ENCODE results near the gene CCDC9B.

Gene CCDC9B

DNA sequence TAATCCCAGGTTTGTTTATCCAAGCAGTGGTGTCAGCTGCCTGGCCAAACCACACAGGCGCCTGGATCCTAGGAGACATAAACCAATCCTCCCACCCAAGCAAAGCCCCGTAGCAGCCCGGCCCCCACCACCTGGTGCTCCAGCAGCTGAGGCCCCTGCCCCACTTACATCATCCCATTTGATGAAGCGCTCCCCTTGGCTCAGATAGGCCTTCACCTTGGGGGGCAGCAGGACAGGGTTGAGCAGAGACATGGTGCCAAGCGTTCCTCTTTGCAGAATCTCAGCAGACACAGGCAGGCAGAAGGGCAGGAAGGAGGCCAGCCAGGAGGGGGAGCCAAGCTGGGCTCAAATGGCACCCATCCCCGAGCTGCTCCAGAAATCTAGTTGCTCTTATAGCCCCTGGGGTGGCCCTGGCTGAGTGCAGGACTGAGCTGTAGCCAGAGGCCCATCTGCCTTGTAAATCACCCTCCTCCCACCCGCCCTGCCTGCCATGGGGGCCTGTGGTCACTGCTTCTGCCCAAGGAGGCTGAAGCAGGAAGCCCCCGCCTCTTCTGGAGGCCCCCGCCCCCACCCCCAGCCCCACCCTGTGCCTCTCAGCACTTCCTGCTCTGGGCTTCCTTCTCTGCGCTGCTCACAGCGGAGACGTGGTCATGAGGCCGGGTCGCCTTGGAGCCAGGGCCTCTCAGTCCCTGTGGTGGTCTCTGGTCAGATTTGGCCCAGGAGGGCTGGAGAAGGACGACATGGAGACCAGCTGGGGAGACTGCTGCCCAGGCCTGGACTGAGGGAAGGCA lies 33.1 kb downstream of the CCDC9B start, which contains the start of gene PLCB2:
Gene PLCB2, minus strand, starts transcription at position 515 of the 791 bp plus-strand sequence. Its CDS starts 263 bp downstream, at position 252.
- DNase-seq = no peak

DNA sequence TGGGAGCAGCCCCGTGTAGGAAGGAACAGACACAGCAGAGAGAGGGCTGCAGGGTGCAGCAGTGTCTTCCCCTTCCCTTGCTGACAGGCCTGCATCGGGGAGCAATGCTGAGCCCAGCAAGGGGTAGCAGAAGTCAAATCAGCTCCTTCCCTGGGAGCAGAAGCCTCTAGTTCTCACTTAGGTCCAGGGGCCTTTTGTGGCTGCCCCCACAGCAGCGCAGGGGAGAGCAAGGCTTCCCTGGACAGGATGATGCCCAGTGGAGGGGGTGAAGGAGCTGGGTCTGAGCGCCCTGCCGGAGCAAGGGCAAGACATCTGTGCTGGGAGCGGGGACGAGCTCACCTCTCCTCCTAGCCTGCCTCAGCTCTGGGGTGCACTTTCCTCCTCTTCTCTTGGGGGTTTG lies 33.8 kb downstream of the CCDC9B start:
- no peak for DNase-seq

DNA sequence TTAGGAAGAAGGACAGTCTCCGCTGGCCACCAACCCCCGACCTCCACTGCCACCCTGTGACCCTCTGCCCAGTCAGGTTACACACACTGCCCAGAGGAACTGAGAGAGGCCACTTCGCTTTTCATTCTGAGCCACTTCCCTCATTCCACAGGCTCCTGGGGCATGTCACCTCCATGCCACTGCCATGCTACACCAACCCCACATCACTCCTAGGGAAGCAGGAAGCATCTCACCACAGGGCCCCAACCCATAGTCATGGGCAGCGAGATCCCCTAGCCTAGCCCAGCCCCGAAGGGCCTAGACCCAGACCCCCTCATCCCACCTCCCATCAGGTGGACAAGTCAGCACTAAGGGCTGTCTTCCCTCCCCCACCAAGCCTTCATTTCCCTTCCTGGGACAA lies 34.4 kb downstream of the CCDC9B start:
- DNase-seq = no peak

DNA sequence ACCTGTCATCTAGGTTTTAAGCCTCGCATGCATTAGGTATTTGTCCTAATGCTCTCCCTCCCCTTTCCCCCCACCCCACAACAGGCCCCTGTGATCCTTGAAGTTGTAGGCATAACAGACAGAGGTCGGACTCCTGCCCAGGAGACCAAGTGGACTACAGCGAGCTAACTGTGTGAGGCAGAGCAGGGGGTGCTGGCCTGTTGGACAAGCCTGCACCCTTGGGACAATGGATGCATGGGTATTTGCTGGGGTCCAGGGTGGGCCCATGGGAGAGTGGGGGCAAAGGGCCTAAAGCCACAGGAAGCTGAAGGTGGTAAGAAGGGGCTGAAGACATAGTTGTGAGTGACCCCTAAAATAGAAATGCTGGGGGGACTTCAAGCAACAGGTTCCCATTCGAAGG lies 35.5 kb downstream of the CCDC9B start:
- DNase-seq = no peak

DNA sequence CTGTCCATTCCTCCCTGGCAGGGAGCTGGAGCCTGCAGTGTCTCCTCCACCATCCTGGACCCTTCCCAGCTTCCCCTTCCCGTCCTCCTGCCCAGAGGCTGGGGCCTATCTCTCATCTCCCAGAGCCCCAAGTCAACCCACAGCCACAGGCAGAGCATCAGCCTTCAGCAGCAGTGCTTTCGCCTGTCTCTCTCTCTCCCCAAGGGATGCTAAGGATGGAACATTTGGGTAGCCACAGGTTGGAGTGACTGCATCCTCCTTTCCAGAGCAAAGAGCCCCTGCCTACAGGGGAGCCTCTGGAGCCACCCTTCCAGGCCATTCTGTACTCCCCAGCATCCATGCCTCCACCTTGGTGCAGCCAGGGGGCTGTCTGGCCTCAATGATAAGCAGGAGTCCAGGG lies 37.2 kb downstream of the CCDC9B start:
- DNase-seq = no peak

DNA sequence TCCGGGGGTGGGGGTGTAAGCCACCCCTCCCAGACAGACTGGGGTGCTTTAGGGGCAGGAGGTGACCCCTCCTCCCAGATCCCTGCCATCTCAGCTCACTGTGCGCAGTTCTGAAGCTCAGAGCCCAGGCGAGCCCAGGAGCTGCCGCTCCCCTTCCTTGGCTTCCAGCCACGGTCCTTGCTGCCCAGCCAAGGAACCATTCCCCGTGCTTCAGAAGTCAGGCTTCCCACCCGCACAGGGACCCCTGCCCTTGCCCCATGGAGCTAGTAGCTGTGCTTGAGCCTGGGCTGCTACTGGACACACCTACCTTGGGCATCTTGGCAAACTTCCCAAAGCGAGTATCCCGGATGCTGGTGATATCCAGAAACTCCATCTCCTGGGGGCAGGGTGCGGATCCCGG lies 37.8 kb downstream of the CCDC9B start:
- DNase-seq = no peak

DNA sequence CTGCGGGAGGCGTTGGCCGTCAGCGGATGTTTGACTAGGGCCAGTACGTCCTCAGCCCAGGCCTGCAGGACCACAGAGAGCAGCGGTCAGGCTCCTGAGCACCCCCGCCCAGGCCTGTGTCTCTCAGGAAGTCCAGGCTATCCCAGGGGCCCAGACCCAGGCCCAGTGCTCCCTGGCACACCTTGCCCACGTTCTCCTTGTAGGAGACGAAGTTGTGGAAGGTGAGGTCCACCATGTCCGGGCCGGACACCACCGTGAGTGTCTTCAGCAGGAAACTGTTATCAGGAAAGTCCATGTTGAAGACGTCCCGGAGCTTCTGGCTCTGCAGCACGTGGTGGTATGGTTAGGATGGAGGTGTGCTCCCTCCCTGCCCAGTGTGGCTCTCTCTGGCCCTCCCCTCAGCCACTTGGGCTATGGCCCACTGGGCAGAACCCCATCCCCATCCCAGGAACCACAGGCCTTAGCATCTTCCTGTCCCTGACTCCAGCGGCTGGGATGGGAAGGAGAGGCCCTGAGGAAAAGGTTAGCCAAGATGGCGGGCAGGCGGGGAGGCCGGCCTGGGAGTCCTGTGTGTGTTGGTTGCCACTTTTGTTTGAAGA lies 38.4 kb downstream of the CCDC9B start:
- DNase-seq = no peak

DNA sequence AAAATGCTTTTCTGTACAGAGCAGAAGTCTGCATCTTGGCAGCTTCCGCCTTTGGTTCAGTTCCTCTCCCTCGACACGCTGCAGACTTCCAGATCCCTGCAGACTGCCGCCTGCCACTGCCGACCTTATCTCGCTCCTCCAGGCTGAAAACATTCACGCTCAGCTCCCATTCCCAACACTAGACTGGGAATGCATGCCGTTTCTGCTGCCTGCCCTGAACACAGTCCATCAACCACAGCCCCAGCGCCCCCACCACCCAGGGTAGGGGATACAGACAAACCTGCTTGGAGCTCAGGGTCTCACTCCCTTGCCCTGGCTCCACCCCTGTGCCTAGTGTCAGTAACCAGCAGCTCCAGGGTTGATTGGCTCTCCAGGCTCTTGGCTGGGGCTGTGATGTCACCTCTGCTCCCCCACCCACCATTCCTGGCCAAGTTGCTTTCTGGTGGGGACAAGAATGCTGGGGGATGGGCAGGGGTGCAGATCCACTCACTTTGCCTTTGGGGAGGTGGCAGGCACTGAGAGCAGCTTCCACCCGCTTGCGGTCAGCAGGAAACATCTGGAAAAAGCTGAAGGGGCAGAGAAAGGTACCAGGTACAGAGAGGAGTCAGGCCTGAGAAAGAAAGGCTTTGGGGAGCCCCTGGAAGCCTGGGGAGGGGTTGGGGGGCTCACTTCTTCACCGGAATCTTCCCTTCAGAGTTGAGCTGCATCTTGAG lies 39.1 kb downstream of the CCDC9B start:
- no peak for DNase-seq

DNA sequence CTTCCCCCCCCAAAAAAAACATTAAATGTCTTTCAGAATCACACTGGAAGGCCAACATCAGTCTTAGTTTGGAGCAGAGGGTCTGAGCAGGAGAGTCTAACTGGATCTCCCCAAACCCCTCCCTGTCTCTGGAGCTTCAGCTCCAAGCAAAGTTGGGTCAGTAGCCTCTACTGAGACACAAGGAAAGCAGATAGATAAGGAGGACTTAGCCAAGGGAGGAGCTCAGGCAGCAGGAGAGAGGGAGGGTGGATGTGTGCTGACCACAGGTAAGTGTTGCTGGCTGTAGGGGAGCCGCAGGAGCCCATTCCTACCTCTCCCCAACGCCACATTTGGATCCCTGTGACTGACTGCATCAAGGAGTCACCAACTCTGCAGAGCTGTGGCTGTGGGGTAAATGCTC lies 40.0 kb downstream of the CCDC9B start:
- DNase-seq = no peak

DNA sequence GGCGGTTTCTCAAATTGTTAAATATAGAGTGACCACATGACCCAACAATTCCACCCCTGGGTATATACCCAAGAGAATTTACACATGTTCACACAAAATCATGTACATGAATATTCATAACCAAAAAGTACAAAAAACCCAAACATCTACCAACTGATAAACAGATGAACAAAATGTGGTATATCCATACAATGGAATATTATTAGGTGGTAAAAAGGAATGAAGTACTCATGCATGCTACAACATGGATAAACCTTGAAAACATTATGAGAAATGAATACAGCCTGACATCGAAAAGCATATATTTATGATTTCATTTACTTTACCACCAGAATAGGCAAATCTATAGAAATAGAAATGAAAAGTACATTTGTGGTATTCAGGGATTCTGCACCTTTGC lies 40.4 kb downstream of the CCDC9B start:
- no peak for DNase-seq

DNA sequence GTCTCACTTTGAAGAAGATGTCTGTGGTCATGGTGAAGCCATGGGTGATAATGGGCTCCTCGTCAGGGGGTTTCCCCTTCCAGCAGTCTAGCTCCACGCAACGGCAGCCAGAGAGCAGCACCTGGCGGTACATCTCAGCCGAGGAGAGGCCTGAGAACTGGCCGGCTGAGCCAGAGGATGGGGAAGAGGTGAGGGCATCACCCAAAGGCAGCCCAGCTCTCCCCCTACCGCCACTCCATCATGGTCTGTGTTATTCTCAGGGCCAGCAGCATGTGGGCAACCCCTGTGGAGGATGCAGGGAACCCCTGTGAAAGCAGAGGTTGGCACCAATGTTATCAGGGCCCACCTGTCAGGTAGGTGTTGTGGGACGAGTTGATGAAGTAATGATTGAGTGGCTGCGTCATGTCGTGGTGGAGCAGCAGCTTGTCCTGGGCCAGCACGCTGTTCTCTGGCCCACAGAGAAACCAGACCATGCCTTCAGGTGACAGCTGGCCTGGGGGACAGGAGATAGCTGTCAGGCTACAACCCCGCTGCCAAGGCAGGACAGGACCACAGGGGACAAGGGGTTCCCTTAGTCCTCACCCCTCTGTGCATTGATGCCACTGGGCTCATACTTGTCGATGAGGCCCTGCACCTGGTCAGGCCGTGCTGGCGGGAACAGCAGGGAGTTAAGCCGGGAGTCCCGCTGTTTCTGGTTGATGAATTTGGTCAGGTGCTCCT lies 42.4 kb downstream of the CCDC9B start:
- no peak for DNase-seq

DNA sequence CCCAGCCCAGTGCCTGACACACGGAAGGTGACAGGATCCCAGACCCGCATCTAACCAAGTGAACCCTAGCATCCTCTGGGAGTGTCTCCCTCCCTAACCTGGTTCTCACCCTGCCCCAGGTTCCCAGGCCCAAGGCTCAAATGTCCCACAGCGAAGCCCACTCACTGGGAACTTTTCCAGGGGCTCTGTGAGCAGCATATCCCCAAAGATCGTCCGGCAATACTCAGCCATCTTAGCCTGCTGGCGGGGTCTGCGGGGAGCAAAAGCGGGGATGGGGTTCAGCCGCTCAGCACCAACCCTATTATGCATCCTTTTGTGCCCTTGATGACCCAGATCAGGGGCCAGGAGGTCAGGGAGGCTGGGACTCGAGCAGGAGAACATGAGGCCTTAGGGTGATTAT lies 43.4 kb downstream of the CCDC9B start:
- no peak for DNase-seq

DNA sequence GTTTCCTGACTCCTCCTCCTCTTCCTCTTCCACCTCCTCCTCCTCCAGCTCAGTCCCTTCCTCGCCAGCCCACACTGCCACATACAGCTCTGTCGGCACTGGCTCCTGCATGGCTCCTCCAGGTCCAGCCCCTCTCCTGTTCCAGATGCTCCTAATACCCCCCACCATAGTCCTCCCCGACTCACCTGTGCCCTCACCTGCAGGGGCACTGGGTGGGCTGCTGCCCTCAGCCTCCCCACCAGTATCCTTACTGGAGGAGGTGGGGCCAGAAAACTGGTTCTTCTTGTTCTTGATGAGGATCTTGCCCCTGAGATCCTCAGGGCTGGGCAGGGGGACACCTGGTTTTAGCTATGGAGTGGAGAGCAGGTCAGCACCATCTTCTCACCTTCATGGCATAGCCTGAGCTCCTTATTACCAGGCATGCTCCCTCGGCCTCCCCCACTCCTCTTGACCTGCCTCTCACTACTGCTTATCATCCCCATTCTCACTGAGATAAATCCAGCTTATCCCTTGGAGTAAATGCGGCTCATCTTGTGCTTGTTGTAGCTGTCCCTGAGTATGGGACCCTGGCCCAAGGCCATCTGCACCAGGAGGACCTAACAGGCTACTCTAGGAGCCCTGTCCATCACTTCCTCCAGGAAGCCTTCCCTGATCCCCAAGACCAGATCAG lies 44.0 kb downstream of the CCDC9B start:
- DNase-seq = no peak

DNA sequence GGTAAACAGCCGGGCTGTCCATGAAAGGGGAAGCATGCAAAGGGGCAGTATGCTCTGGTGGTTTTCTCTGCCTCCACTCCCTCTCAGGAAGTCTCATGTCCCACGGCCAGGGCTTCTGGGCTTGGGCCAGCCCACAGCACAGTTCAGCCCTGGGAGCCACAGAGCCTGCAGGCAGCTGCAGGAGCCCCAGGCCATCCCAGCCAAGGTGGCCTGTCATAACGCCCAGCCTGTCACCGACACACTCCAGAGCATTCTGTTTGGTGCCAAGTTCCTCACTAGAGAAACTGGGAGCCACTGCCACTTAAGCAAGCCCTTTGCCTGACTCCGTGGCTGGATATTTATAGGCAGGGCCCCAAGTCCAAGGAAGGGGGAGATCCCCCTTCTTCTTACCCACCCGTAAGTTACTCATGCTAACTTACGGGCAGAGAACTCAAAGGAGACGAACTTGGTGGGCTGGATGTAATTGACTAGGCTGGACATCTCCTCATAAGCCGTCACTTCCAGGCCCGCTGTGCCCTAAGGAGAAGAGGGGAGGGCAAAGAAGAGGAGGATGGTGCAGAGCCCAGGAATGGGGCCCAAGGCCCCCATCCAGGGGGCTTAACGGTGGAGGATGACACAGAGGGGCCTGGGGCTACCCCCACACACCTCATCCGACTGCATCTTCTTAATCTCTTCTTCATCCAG lies 44.7 kb downstream of the CCDC9B start:
- DNase-seq = no peak

DNA sequence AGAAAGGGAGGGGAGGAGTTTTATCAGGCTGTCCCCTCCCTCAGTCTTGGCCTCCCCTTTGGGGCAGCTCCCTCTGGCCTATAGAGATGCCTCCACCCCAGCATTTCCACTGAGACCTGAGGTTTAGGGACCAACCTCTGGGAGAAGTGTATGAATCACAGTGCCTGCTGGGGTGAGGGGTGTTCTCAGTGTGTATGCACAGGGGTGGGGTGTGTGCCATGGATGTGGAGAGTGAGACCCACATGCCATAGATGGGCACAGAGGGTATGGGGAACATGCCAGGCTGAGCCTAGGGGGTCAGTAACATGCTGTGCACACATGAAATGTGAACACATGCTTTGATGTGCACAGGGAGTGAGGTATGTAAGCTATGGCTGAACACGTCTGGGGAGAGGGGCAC lies 45.4 kb downstream of the CCDC9B start:
- no peak for DNase-seq

DNA sequence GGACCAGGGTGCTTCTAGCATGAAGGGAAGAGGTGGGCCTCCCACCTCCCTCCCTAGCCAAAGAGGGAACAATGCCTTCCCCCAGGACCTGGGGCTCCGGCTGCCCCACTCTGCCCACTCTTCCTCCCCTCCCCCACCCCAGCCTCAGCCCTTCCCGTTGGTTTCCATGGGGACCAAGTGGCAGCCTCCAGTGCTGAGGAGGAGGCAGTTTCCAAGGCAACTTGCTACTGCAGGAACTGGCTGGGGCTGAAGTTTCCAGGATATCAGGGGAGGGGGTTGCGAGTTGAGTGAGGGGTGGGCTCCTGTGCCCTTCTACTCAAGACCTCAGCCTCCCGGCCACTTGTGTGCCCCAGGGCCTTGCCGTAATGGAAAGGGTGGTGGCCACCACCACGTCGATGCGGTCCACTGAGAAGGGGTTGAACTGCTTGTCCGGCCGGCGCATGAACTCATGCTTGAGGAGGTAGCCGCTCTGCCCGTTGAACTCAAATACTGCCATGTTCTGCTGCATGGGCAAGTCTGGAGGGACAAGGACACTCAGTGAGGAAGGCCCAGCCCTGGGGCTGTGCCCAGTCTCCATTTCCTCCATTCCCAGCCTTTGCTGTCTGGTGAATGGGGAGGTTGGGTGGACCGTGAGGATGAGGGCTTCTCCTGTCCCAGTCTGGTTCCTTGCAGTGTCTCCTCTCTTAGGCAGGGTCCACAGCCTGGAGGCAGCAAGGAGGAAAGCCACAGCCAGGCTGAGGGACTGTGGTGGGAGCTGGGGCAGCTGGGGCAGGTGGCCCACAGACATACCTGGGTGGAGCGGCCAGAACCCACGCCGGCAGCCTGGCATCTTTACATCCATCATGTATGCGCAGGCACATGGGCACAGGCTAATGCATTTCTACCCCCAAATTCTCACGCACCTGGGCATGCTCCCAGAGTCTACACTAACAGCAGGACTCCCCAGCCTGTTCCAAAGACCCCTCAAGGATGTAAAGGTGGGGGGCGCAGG lies 46.5 kb downstream of the CCDC9B start:
- no peak for DNase-seq

DNA sequence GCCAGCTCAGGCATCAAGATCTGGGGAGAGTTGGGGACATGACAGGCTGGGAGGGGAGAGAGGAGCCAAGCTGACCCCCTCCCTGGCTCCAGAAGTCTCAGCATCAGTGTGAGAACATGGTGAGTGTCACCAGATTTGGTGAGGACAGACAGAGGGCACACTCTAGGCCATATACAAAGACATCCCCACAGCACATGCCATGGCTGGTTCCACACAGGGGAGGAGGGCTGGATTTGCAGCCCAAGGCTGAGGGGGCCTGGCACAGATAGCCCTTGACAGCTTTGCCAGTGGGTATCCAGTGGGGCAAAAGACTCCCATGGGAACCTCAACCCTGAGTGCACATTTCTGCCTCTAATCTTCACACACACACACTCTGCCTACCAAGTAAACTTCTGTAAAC lies 47.7 kb downstream of the CCDC9B start:
- no peak for DNase-seq

DNA sequence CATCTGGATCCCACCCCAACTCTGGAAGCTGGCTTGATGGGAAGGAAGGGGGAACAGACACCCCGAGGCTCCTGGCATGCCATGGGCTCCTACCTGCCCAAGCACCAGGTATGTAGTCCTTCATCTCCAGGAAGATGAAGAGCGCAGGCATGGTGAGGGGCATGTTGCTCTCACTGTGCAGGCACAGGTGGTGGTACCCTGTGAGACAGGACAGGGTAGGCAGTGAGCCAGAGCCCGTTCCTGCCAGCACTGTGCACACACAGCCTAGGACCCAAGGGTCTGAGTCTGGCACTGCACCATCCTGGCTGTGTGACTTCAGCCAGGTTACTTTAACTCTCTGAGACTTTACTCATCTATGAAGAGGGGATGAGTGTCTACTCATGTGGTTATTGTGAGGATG lies 48.5 kb downstream of the CCDC9B start:
- no peak for DNase-seq

DNA sequence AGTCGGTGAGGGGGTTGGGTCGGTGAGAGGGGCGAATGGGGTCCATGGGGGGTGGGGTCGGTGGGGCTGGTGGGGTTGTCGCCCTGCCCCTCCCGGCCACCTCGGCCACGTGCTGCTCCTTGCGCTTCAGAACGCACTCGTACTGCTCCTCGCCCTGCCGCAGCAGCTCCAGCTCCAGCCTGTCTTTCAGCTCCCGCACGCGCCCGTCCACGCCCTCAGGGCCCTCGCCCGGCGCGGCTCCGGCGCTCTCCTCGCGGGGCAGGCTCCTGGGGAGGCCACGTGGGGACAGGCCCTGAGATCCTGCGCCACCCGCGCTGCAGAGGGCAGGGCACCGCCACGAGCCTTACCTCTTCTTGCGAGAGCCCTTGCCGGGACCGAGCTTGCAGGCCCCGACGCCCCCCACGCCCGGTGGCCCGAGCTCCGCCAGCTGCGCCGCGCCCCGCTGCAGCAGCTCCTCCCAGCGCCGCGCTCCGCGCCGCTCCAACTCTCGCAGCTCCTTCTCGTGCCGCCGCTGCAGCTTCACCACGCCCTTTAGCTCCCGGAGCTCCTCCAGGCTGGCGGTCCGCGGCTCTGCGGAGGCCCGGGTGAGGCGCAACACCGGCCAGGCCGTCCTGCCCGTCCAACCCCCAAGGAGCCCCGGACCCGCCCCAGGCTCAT lies 49.7 kb downstream of the CCDC9B start:
- peak; percentile 66 for DNase-seq

DNA sequence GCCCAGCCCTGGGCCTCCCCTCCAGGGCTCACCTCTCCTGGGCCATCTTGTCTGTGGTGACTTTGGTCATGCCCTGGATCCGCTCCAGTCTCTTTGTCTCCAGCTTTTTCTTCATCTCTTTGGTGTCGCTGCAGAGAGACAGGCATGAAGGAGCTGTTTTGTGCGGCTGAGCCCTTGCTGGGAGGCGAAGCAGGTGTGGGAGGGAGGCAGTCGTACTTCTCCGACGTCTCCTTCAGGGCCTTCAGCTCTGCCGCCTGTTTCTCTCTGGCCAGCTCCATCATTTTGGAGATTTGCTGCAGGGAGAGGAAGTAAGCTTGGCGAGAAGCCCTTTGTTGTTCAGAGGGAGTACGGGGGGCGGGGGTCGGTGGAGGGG lies 50.2 kb downstream of the CCDC9B start:
- no peak for DNase-seq

All from fibroblast of skin of back (primary cell).